Muscle of back (tissue), 11 donors: Measurements from ENCODE around the gene NDC1. TPM values are rescaled to one million over a fixed set of nuclear protein-coding genes. Genes with fewer than 3 reads are reported as not detected.
"Not testable (repeated sequence)": the region's sequence is repeated elsewhere in the genome, so short reads cannot be mapped to it uniquely, and the experiment has no call there.

Experiments
- DNase-seq, 3 donors: peaks; one replicate each; pipeline versions ENCODE4 v3.0.0 to v3.0.0-alpha.2; 2013
- polyA plus RNA-seq, 10 donors: library from polyadenylated mRNA; unstranded; fragments of 120-200 nt; gene quantifications; one replicate each; pipeline ENCODE4 v1.2.1, GENCODE V29; 2013; ENCODE audit not compliant: insufficient read length in 10 of 10

NDC1 gene
- polyA plus RNA-seq, 10 donors: 9.6 to 16.3 (median 12.3) TPM

DNA sequence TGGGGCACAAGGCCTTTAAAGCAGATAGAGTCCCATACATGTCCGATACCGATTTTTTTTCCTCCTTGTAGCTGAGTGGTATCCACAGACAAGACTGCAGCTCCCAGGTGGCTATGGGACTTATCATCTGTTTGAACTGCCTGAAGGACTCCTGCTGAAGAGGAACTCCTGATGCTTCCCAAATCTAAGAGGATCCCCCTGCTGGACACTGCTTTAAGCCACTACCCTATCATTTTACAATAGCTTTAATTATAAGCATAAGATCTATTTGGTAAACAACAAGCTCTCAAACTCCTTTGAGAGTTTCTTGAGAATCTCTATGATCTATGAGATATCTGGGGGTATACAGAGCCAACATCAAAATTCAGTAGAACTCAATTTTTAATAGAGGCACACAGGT is 11.7 kb downstream of the NDC1 start:
- no peak for DNase-seq

DNA sequence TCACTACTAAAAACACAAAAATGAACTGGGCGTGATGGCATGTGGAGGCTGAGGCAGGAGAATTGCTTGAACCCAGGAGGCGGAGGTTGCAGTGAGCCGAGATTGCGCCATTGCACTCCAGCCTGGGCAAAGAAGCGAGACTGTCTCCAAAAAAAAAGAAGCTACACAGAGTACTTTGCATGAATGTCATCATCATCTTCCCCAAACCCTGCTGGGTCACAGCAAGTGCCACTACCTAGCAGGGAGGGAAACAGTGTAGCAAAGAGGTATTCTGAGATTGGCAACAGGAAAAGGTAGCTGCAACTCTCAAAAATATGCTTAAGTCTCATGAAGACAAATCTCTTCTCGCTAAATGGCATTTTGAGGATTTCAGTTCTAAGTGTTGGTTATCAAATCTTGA is 12.8 kb downstream of the NDC1 start:
- DNase-seq: no peak

DNA sequence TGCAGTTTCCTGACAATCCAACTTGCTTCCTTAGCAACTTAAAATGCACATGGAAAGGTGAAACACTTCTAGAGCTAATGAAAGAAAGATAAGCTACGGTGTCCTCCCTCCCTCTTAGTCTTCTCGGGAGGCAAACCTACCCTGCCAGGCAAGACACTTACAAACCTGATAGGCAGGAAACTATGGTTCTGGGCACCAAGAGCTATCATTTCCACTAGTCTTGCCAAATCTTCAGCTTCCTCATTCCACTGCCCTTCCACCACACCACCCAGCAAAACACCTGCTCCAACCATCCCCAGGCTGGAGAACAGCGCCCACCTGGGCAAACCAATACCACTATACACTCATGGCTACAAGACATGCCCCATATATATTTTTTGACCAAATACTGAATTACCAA is 15.2 kb downstream of the NDC1 start:
- no peak for DNase-seq

GRCh38 chr1:53821380-53821779 is 16.7 kb downstream of the NDC1 start:
- no peak for DNase-seq

DNA sequence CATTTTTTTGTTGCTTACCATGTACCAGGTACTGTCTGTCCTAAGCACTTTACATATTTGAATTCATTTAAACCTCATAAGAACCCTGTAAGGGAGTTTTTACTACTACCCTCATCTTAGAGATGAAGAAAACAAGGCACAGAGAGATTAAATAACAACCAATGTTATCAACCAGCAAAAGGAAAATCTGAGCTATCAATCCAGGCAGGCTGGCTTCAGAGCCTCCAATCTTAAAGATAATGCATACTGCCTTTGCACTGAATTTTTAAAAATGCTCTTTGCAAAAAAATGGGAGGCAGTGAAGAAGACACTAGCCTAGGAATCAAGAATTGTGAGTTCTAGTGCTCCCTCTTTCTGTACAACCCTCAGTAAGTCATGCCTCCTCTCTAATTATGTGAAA is 18.7 kb downstream of the NDC1 start:
- no peak for DNase-seq

- not testable (repeated sequence) for DNase-seq
Measured at GRCh38 chr1:53816584-53816983, 21.5 kb downstream of the NDC1 start.

GRCh38 chr1:53815484-53815883 is 22.6 kb downstream of the NDC1 start:
- not testable (repeated sequence) for DNase-seq

DNA sequence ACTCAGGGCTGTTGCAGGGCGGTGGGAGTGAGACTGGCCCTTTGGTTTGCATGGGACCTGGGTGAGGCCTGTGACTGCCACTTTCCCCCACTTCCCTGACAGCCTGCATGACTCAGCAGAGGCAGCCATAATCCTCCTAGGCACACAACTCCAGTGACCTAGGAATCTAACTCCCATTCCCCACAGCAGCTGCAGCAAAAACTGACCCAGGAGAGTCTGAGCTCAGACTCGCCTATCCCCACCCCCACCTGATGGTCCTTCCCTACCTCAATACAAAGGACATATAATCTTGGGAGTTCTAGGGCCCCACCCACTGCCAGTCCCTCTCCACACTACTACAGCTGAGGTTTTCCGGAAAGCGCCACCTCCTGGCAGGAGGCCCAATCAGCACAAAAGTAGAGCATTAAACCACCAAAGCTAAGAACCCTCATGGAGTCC is 26.7 kb downstream of the NDC1 start:
- no peak for DNase-seq

DNA sequence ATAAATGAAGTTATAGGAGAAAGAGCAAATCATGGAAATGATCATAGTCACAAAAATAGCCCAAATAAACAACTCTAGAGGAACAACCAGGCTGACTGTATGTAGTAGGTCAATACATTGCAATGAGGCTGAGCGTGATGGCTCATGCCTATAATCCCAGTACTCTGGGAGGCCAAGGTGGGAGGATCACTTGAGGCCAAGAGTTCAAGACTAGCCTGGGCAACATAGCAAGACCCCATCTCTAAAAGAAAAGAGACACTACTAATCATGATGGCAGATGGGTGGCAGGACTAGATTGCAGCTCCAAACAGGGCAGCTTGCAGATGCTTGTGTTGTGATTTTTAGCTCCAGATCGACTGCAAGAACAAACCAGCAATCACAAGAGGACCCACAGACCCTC is 27.6 kb downstream of the NDC1 start:
- DNase-seq: no peak

GRCh38 chr1:53810007-53810406 is 28.1 kb downstream of the NDC1 start:
- DNase-seq: no peak

- DNase-seq: no peak
Measured at GRCh38 chr1:53807916-53808315, 30.2 kb downstream of the NDC1 start.

DNA sequence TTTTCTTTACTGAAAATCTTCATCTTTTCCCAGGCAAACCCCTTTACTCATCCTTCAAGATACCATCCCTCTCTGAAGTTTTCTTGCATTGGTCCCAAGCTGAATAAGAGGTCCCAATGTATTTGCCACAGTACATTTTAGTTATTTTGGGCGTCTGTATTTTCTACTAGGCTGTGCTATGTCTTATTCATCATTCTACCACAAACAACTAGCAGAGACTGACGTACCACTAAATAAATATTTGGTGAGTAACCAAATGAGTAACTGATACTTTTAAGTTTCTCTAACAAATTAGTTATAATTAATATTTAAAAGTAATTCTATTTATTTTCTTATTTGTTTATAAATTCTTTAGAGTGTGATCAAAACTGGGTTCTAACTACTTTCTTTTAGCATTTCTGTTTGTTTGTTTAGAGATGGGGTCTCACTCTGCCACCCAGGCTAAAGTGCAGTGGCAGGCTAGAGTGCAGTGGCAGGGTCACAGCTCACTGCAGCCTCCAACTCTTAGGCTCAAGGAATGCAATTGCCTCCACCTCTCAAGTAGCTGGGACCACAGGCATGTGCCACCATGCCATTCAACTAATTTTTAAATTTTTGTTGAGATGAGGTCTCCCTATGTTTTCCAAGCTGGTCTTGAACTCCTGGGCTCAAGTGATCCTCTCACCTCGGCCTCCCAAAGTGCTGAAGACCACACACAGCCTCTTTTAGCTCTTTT is 33.1 kb downstream of the NDC1 start:
- no peak for DNase-seq

GRCh38 chr1:53804181-53804580 is 33.9 kb downstream of the NDC1 start:
- DNase-seq: no peak

- no peak for DNase-seq
Measured at GRCh38 chr1:53800621-53801020, 37.5 kb downstream of the NDC1 start.

DNA sequence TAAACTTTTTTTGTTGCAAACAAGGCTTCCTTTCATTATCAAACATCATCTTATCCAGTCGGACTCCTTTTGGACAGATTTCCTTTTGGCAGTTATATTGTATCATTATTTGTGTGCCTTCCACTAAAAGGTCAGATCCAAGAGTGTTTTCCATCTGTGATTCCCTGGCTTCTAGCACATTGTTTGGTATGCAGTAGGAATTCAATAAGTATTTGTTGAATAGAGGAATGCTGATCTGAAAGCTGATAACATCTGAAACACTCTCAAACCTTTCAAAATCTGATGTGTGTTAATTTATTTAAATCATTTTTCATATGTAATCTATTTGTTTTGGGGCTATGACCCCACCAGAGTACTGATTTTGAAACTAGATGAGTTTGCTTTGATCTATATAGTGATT is 39.0 kb downstream of the NDC1 start:
- no peak for DNase-seq

DNA sequence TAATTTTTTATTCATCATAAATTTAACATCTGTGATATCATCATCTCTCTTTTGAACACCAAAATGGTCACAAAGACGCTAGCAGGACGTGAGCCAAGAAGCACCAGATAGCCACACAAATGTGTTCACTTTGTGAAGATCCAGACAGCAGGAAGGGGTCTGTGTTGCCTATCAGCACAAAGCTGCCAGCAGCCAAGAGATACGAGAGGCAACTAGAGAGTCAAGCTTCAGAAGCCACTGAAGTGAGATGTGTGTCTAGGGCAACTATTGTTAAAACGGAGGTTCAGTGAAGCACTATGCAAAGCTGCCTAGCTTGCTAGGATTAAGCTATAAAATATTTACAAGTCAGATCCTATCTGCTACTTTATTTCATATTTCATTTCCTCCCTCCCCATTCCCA is 45.3 kb downstream of the NDC1 start:
- DNase-seq: no peak

DNA sequence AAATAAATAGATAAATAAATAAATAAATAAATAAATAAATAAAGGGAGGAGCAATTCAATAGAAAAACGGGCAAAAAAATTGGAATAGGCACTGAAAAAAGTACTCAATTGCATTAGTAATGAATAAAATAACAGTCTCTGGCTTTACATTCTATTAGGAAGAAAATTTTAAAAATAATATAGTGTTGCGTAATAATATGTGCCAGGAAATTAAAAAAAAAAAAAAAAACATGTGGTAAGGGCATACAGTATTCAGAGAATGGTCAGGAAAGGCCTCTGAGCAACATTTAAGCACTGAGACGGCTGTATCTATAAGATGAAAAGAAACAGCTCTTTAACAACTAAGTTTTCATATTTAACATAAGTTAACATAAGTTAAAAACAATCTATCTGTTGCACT is 50.4 kb downstream of the NDC1 start:
- DNase-seq: no peak

GRCh38 chr1:53783056-53783455 is 55.0 kb downstream of the NDC1 start:
- no peak for DNase-seq

DNA sequence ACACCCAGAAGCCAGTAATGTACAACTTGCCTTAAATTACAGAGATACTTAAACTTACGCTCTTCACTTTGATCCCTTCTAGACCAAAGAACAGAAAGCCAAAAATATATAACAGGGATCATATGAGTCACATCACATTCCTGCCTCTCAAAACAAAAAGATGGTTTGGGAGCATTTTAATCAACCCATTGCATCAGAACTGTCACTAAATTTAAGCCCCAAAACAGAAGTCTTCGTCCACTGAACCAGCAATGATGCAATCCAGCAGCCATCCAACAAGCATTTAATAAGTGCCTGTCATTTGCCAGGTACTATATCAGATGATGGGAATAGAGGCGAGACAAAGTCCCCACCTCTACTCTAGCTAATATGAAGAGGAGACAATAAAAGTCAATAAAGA is 56.4 kb downstream of the NDC1 start:
- DNase-seq: peak in 1 of 3 donors; percentile 36

GRCh38 chr1:53777272-53777671 is 60.8 kb downstream of the NDC1 start:
- no peak for DNase-seq

DNA sequence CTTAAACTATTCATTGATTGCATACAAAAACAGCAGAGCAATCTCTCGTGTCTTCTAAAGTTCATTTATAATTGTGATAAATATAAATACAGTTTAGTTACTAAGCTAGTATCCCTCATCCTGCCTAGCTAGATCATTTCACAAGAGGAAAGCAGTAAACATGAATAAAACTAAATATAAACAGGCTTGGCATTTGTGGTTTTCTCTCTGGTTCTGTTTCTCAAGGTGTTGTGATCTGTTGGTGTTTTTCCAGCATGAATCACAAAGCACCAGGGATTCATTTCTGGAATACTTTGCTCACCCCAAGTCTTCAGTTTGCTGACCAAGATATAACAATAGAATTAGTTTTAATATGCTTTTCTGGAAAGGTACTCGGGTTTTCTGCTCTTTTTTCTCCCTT is 66.4 kb downstream of the NDC1 start:
- no peak for DNase-seq

DNA sequence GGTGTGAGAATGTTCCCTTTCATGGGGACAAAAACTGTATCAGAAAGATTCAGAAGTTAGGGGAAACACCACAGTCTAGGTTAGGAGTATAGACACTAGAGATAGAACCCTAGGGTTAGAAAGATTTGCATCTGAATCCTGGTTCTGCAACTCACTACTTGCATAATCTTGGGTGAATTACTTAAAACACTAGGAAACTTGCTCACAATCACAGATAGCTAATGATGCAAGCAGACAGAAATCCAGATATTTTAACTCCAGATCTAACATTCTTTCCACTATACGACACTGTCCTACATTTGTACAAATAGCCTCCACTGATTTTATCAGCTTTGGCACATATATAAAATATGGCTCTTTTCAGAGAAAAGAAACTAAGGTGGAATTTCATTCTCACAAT is 68.3 kb downstream of the NDC1 start:
- DNase-seq: no peak

GRCh38 chr1:53769184-53769583 is 68.9 kb downstream of the NDC1 start:
- DNase-seq: no peak

DNA sequence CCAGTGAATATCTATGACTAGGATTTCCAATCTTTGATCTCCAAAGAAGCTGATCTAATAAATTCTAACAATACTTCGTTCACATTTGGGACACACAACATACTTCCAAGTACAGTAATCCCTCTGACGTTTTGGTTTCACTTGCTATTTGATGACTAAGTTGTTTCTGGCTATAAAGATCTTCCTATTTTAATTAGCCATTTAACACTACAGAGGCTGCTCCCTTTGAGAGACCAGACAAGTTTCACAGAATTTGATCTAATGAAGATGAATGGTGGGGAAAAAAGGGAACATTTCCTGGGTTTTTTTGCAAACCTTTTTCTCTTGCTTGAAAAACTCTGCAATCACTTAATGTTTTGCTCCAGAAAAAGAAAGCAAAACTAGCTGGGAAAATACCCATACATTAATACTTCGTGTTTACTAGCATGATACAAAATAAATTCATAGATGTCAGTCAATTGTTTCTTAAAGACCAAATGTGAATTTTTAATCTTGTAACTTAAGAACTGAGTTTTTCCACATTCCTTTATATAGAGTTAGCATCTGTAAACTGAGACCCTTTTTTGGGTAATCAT is 71.2 kb downstream of the NDC1 start:
- DNase-seq: peak in 2 of 3 donors; percentile 6 to 9
